Suppressor macrophage (primary cell): ENCODE data around the gene GPR34.
A peak's percentile ranks its signal among the peaks of the same experiment; 100 is the strongest.

Source experiments
- DNase-seq, 4 experiments: peaks; one replicate each; pipeline ENCODE4 v3.0.0-alpha.2; 2020 to 2022

Gene GPR34

DNA sequence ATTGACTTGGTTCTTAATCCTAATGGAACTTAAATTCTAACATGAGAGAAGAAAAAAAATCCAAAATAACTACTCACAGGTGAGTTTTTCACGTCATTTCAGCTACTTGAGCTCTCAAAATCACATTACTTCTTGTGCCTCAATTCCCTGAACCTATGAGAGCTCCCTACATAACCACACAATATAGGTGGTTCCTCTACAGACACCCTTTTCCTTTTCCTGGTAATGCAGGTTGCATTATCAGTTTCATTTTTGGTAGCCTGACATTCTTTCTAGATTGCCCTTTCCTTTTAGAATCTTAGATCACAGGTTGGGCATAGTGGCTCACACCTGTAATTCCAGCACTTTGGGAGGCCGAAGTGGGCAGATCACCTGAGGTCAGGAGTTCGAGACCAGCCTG lies 4.3 kb downstream of the GPR34 start:
- DNase-seq, result no peak

DNA sequence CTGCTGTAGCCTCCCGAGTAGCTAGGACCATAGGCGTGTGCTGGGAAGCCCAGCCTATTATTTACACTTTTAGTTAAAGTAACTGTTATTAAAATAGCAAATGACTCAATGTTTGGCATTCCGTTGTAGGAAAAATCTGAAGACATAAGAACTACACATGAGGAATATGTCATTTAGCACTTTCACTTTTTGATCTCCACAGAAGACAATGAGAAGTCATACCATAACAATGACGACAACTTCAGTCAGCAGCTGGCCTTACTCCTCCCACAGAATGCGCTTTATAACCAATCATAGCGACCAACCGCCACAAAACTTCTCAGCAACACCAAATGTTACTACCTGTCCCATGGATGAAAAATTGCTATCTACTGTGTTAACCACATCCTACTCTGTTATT lies 6.7 kb downstream of the GPR34 start:
- DNase-seq, result no peak

GRCh38 chrX:41703574-41704029 lies 14.8 kb downstream of the GPR34 start:
- no peak for DNase-seq

DNA sequence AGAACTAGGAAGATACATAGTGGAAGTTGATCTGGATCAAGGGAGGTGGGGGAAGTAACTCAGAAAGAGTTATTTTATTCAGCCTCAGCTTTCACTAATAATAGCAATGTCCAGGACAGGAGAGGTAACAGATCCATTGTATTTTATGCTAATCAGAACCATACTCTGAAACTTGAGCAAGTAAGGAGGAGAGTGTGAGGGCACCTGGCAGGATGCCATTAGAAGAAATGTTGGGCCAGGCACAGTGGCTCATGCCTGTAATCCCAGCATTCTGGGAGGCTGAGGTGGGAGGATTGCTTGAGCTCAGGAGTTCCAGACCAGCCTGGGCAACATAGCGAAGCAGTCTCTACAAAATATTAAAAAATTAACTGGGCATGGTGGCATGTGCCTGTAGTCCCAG lies 16.3 kb downstream of the GPR34 start:
- DNase-seq, result no peak

DNA sequence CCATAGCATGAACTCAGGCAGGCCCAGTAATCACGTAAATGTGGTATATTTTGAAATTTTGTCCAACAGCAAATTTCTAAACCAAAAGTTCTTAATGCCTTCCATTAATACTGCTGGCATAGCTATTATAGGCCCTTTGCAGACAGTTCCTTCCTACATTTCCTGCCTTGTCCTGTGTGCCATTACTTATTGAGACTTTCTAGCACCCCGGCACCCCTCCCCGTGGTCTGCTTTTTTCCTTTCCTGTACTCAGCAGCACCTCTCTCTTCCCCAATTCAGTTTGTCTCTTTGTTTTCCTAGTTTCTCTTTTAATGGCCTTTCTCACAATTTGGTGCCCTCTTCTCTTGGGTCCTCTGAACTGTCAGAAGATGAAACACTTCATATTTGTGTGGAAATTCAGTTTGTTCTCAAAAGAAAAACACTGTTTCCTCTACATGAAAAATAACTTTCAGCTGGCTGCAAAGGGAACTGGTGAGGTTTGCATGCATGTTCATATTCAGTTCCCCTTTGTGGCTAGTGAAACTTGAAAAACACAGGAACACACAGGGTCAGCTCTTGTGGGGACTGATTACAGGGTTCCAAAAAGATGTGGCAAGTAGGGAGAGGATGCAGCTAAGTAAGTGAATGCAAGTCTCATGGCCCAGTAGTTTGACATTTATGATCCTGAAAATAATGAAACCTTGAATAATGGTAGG lies 17.1 kb downstream of the GPR34 start:
- DNase-seq, result peak; percentile 60 to 86 (median 76)

- DNase-seq, result no peak
Observed at GRCh38 chrX:41707218-41707617, 18.4 kb downstream of the GPR34 start.

GRCh38 chrX:41708486-41708885 lies 19.7 kb downstream of the GPR34 start:
- DNase-seq, result peak in 3 of 4 experiments; percentile 10 to 41 (median 16)

DNA sequence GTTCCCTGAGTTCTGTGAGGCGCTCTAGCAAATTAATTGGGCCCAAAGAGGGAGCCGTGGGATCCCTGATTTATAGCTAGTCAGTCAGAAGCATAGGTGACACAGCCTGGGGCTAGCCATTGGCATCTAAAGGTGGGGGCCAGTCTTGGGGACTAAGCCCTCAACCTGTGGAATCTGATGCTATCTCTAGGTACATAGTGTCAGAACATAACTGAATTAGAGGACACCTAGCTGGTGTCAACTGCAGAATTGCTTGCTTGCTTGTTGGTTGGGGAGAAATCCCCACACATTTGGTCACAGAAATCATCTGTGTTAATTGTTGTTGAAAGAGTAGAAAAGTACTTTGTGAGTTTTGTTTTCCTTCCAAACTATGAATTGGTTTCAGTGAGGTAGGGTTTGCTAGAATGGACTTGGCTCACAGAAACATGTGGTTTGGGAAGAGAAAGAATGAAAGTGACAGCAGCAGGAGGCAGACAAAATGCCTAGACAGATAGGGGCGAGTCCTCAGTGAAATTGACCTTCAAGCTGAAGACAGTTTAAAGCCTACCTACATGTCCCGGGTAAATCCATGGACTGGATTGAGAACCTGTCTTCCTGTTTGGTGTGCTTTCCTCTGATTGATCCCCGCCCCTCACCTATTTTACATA lies 22.4 kb downstream of the GPR34 start:
- DNase-seq, result no peak

GRCh38 chrX:41716222-41716621 lies 27.4 kb downstream of the GPR34 start:
- DNase-seq, result no peak

GRCh38 chrX:41716767-41717473 lies 28.1 kb downstream of the GPR34 start:
- no peak for DNase-seq

GRCh38 chrX:41718481-41719235 lies 29.9 kb downstream of the GPR34 start:
- no peak for DNase-seq

DNA sequence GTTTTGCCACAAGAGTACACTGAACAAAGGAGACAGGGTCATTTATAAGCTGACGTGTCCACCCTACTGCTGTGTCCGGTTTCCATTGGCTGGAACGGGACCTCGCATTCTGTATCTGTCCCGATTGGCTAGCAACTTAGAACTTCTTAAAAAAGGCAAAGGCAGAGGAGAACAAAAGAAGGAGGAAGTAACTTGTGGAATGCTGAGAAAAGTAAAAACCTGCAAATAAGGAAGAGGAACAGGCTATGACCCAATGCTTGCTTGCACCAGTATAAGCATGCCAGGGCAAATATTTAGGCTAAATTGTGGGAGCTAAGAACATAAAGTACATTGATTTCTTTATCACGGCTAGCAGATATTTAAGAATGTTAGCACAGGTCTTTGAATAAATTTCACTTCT lies 30.8 kb downstream of the GPR34 start:
- peak in 3 of 4 experiments; percentile 35 to 66 (median 65) for DNase-seq

DNA sequence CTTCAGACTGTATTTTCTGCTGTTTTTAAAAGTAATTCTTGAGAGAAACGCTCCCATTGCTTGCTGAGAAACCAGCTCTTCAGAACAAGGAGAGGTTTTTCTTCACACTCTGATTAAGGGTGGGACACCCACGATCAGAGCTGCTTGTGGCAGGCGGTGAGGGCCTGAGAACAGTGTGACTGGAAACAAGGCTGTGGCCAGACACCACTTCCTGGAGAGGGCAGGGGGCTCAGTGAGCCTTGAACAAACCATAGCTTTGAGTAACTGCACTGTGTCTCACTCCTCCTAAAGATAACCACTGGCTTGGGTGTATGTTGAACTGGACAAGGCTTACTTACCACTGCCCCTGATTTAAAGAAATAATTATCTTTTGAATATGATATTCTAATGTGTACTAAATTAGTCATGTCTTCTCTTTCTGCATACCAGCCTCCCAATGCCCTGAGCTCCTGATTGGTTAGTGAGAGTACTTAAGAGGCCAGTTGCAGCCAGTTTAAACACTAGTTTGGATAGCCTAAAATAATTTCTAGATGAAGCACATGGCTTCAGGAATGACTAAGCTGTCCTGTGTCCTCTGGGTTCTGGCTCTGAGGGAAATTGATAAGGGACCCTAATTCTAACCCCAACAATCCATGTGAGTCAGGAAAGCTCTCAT lies 31.5 kb downstream of the GPR34 start:
- peak in 1 of 4 experiments; percentile 22 for DNase-seq

DNA sequence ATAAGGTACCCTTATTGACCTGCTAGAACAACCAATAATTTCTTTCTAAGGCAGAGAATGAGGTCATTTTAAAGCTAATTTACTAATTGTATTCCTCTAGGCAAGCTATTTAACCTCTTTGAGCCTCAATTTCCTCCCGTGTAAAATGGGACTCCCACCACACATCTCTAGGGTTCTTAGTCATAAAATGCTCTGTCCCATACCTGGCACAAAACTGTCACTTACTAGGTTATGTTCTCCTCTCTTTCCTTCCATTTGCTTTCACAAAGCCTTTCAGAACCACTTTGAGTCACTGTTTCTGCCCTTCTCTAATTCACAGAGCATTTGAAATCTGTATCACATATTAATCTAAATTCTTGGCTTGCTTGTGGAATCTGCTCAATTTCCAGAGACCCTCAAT lies 32.8 kb downstream of the GPR34 start:
- no peak for DNase-seq

GRCh38 chrX:41722214-41722613 lies 33.4 kb downstream of the GPR34 start:
- no peak for DNase-seq

DNA sequence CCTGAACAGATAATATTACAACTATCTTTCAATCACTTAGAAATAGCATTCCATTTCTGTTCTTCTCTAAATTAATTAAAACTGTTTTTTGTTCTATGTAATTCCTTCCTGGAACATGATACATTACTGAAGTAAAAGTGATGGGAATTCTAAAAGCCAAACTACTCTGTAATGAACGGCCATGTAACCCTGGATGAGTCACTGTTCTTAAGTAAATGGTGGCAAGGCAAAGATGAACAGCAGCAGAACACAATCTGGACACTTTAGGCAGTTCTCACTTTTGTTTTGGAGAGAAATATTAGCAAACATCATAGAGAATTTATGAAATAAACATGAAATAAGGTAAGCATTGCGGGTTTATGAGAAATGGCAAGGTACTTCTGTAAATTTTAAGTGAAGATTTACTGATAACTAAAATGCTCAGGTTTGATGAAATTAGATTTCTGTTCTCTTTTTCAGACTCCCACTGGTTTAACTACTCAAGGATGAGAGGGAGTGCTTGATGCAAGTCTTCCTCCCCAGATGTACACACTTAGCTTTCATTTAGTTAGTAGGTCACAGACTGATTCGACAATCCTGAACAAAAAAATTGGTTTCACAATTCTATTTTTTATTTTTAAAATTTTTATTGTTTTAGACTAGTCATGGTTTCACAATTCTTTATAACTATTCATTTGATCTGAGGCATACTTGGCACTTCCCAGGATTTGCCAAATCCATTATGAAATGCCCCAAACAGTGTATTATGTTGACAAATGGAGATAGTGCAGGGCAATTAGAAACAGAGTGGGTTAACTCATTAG lies 34.2 kb downstream of the GPR34 start:
- peak in 3 of 4 experiments; percentile 20 to 58 (median 40) for DNase-seq

GRCh38 chrX:41723826-41724225 lies 35.1 kb downstream of the GPR34 start, which contains the start of gene GPR82:
TSS of gene GPR82 (plus strand) at chrX:41724181. CDS start at chrX:41727027, 2,846 bp downstream.
- peak; percentile 21 to 77 (median 56) for DNase-seq

- no peak for DNase-seq
Observed at GRCh38 chrX:41728125-41728524, 39.4 kb downstream of the GPR34 start.

DNA sequence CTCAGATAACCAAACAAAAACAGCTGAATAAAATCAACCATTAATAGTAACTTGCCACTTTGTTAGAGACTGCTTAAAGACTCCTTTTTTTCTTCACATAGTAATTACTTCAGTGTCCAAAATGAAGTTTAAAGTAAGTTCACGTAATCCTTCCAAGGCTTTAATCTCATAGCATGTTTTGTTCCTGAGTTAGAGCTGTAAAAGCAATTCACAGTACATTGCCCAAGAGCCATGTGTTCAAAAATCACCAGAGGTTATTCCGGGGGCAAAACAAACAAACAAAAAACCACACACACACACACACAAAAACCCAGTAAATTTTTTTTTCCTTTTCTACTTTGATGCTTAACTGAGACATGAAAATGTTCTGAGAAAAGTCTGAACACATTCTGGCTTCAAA lies 41.3 kb downstream of the GPR34 start:
- no peak for DNase-seq

GRCh38 chrX:41732260-41732659 lies 43.5 kb downstream of the GPR34 start:
- no peak for DNase-seq

DNA sequence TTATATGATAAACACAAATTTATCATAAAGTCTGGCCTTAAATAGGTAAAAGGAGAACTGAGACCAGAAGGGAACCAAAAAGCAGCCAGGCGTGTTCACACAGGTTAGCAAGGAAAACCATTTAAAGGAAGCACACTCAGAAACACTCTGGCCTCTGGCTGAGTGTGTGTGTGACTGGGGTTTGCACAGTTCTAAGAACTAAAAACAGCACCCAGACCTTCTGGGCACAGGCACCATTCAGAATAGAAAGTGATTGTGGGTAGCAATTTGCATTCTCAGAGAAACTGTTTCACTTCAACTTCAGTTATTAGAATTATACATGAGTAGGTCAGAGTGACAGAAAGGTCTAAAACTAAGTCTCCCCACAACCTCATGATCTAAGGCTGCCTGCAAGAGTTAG lies 45.2 kb downstream of the GPR34 start:
- no peak for DNase-seq
